ENCODE data around the gene TMCO4. TPM values are rescaled to one million over a fixed set of nuclear protein-coding genes. Genes with fewer than 3 reads are reported as not detected.

TMCO4 gene
- total and polyA plus RNA-seq, 2 of the 8 experiments (the other 6 are each of a cell fraction or from before 2014, with no cell fraction given), result 3.0 to 3.1 TPM

GRCh38 chr1:19811206-19811851 is 11.6 kb upstream of the TMCO4 start:
- Histone ChIP-seq H3K27me3 (replicated peaks in 1 of 4; ENCODE audit: control insufficient read depth in 3 of 4, extremely low read depth in 1 of 4, insufficient read depth in 3 of 4, low read length in 3 of 4) (no peaks in the 10 kb centered on the region), H2BK15ac (ENCODE audit: low read length) (0 out of 2 replicates have a peak overlapping the region, but pooled peaks have one; percentile 54), H4K91ac (replicated peaks; ENCODE audit: insufficient read length, low read length) (no peak overlapping the region), H4K8ac (ENCODE audit: extremely low read depth, insufficient read depth, low read length) (no peak overlapping the region; the same call in 1 of the 2 replicates), H2BK12ac (ENCODE audit: low read depth, low read length) (no peak overlapping the region), H3K18ac (ENCODE audit: extremely low read depth, low read length) (no peak overlapping the region), H2AFZ (ENCODE audit: low read length) (no peak overlapping the region), H3K4me1 (replicated peaks in 1 of 4; ENCODE audit: control insufficient read depth in 3 of 4, insufficient read depth in 4 of 4, low read length in 3 of 4) (peaks cover 6 to 9% (median 7%) of the 10 kb centered on the region in 4 experiments), H2AK5ac (ENCODE audit: low read depth, low read length) (no peak overlapping the region), H3K27ac (ENCODE audit: low read depth, low read length) (no peak overlapping the region), H3K79me2 (ENCODE audit: control insufficient read depth in 1 of 2, insufficient read depth in 2 of 2, low read length in 2 of 2) (no peaks in the 10 kb centered on the region), H3K14ac (ENCODE audit: insufficient read length) (no peak overlapping the region), H3K4me2 (ENCODE audit: insufficient read depth in 1 of 2, low read depth in 2 of 2, low read length in 2 of 2) (no peak overlapping the region), H3K23ac (ENCODE audit: insufficient read length) (no peak overlapping the region), H3K9me3 (ENCODE audit: insufficient read depth in 2 of 2, low read depth in 1 of 2, low read length in 1 of 2) (no peaks in the 10 kb centered on the region), H3K79me1 (ENCODE audit: low read depth, low read length) (no peaks in the 10 kb centered on the region), H2BK120ac (replicated peaks; ENCODE audit: low read depth, low read length) (no peak overlapping the region), H3K4me3 (ENCODE audit: extremely low read depth in 1 of 4, insufficient read depth in 2 of 4, low read depth in 3 of 4, low read length in 4 of 4) (no peak overlapping the region), H2BK20ac (ENCODE audit: low read length) (0 out of 2 replicates have a peak overlapping the region, but pooled peaks have one; percentile 43), H2BK5ac (ENCODE audit: low read depth, low read length) (no peak overlapping the region), H4K5ac (ENCODE audit: insufficient read length, low read depth, low read length) (no peak overlapping the region), H3K4ac (replicated peaks; ENCODE audit: insufficient read length, low read depth, low read length) (no peak overlapping the region), H3K23me2 (ENCODE audit: low read depth, low read length) (no peaks in the 10 kb centered on the region), H3K9ac (replicated peaks in 1 of 4; ENCODE audit: extremely low read depth in 1 of 4, low read depth in 3 of 4, low read length in 3 of 4) (no peak overlapping the region), H4K20me1 (replicated peaks in 1 of 2; ENCODE audit: control insufficient read depth in 1 of 2, insufficient read depth in 2 of 2, low read length in 2 of 2) (no peaks in the 10 kb centered on the region), H3K56ac (replicated peaks; ENCODE audit: insufficient read length, low read depth, low read length) (no peak overlapping the region), H3K36me3 (ENCODE audit: control insufficient read depth in 2 of 4, insufficient read depth in 4 of 4, low read length in 3 of 4) (no peaks in the 10 kb centered on the region)
- CTCF ChIA-PET (ENCODE audit: partially characterized antibody), result interaction anchor here (0.8 to 2.8 kb wide), 13 partner anchors 8 to 312 kb away, joined by 3 to 11 read pairs (median 4); no protein-coding TSS in a partner anchor
- 65% methylated on average over 5 of the region's 5 CpGs; no CpG with 5 or more reads in 1 of the 2 experiments for WGBS, 2 experiments (ENCODE audit: extremely low coverage in 1 of 2, insufficient coverage in 1 of 2, insufficient read length in 1 of 2, insufficient replicate concordance in 2 of 2, low coverage in 1 of 2, low lambda C conversion rate in 2 of 2, missing lambda C conversion rate in 1 of 2)
- POLR2A ChIA-PET (ENCODE audit: partially characterized antibody), result interaction anchor here (1.0 to 1.4 kb wide), 2 partner anchors 36 to 49 kb away, joined by 3 read pairs; no protein-coding TSS in a partner anchor
- FAIRE-seq (peak; percentile 82), DNase-seq (ENCODE audit: low read depth in 1 of 2, low spot score in 2 of 2) (peak in 1 of 2 experiments; percentile 75)
- TF ChIP-seq RAD21 (IDR thresholded peaks at IDR 0.05 in 1 of 2, conservative IDR thresholded peaks at IDR 0.05 in 1 of 2; ENCODE audit: low read depth in 2 of 2, low read length in 2 of 2) (peak; percentile 55 to 75), PHF8 (conservative IDR thresholded peaks at IDR 0.05; ENCODE audit: low read depth, low read length) (no peak), NANOG (IDR thresholded peaks at IDR 0.05; ENCODE audit: insufficient read depth, low read depth, low read length, poor library complexity, severe bottlenecking) (peak; percentile 11), YY1 (IDR thresholded peaks at IDR 0.05; ENCODE audit: low read depth, low read length) (peak; percentile 77; the same call in 1 of the 2 replicates), CTCF (IDR thresholded peaks at IDR 0.05; ENCODE audit: control extremely low read depth in 1 of 3, insufficient read depth in 1 of 3, low read depth in 1 of 3, low read length in 3 of 3) (peak; percentile 81 to 84 (median 81))

Data from H1 (cell line).